H1 (cell line): ENCODE data around the gene PHGDH. TPM values are rescaled to one million over a fixed set of nuclear protein-coding genes. Genes with fewer than 3 reads are reported as not detected.

Source experiments
- CTCF ChIA-PET: fragments of 300-600 bp; sonication (Branson Sonifier 250); formaldehyde crosslinking; loops from one replicate; lab custom pipeline; 2021; ENCODE audit not compliant: partially characterized antibody; lab: Charles Lee
- POLR2A ChIA-PET: fragments of 300-600 bp; sonication (Branson Sonifier 250); formaldehyde crosslinking; loops from one replicate; lab custom pipeline; 2021; ENCODE audit warnings: inconsistent platforms; ENCODE audit not compliant: partially characterized antibody; lab: Charles Lee
- DNase-seq, 2 experiments: peaks; one replicate each; pipeline versions ENCODE4 v3.0.0 to v3.0.0-alpha.2; 2010 to 2022; ENCODE audit warnings: low spot score in 2 of 2, low read depth in 1 of 2, mixed read lengths in 1 of 2
- FAIRE-seq: peaks from 2 replicates; lab custom pipeline; 2011; peaks lifted over from hg19 to GRCh38; lab: Jason Lieb, UNC
- H2AFZ ChIP-seq: 2 replicates; pipeline ENCODE4 v1.8.1; 2012; ENCODE audit warnings: low read length, inconsistent platforms
- H2AK5ac ChIP-seq: 2 replicates; pipeline ENCODE4 v1.6.1; 2013; ENCODE audit warnings: low read depth, low read length
- H2BK120ac ChIP-seq: replicated peaks from 2 replicates; pipeline ENCODE3; 2013; ENCODE audit warnings: low read depth, low read length, inconsistent platforms
- H2BK12ac ChIP-seq: 2 replicates; pipeline ENCODE4 v1.6.1; 2013; ENCODE audit warnings: low read depth, low read length
- H2BK15ac ChIP-seq: 2 replicates; pipeline ENCODE4 v1.6.1; 2013; ENCODE audit warnings: low read length
- H2BK20ac ChIP-seq: 2 replicates; pipeline ENCODE4 v1.6.1; 2013; ENCODE audit warnings: low read length
- H2BK5ac ChIP-seq: 2 replicates; pipeline ENCODE4 v1.6.1; 2013; ENCODE audit warnings: low read depth, low read length
- H3K14ac ChIP-seq: 2 replicates; pipeline ENCODE4 v1.6.1; 2013; ENCODE audit warnings: inconsistent platforms; ENCODE audit not compliant: insufficient read length
- H3K18ac ChIP-seq: 2 replicates; pipeline ENCODE4 v1.6.1; 2013; ENCODE audit warnings: low read length; ENCODE audit errors: extremely low read depth
- H3K23ac ChIP-seq: 2 replicates; pipeline ENCODE4 v1.6.1; 2013; ENCODE audit warnings: inconsistent platforms; ENCODE audit not compliant: insufficient read length
- H3K23me2 ChIP-seq: 2 replicates; pipeline ENCODE4 v1.6.1; 2013; ENCODE audit warnings: low read depth, low read length
- H3K27ac ChIP-seq: 2 replicates; pipeline ENCODE4 v1.6.1; 2011; ENCODE audit warnings: low read depth, low read length, inconsistent platforms
- H3K27me3 ChIP-seq, 4 experiments: replicated peaks in 1 of 4; 1 replicate in 1 of 4; 2 replicates in 3 of 4; pipeline versions ENCODE4 v1.6.1 to v1.8.1; 2011 to 2013; ENCODE audit warnings: low read length in 3 of 4, mild to moderate bottlenecking in 3 of 4, inconsistent platforms in 2 of 4, mixed read lengths in 2 of 4, moderate library complexity in 1 of 4; ENCODE audit not compliant: control insufficient read depth in 3 of 4, insufficient read depth in 3 of 4; ENCODE audit errors: extremely low read depth in 1 of 4
- H3K36me3 ChIP-seq, 4 experiments: 2 replicates each; pipeline versions ENCODE4 v1.6.1 to v1.8.1; 2011 to 2013; ENCODE audit warnings: mild to moderate bottlenecking in 4 of 4, low read length in 3 of 4, moderate library complexity in 2 of 4, control low read depth in 1 of 4, inconsistent platforms in 1 of 4; ENCODE audit not compliant: insufficient read depth in 4 of 4, control insufficient read depth in 2 of 4
- H3K4ac ChIP-seq: replicated peaks from 2 replicates; pipeline ENCODE3; 2013; ENCODE audit warnings: low read length, low read depth, mixed read lengths, inconsistent platforms; ENCODE audit not compliant: insufficient read length
- H3K4me1 ChIP-seq, 4 experiments: replicated peaks in 1 of 4; 1 replicate in 1 of 4; 2 replicates in 3 of 4; pipeline versions ENCODE4 v1.6.1 to v1.8.1; 2011 to 2013; ENCODE audit warnings: low read length in 3 of 4, inconsistent platforms in 2 of 4, mixed read lengths in 1 of 4; ENCODE audit not compliant: insufficient read depth in 4 of 4, control insufficient read depth in 3 of 4
- H3K4me2 ChIP-seq, 2 experiments: 2 replicates each; pipeline versions ENCODE4 v1.6.1 to v1.8.1; 2011 to 2013; ENCODE audit warnings: low read depth in 2 of 2, low read length in 2 of 2, control low read depth in 1 of 2, inconsistent platforms in 1 of 2, mild to moderate bottlenecking in 1 of 2; ENCODE audit not compliant: insufficient read depth in 1 of 2
- H3K4me3 ChIP-seq, 4 experiments: fragments of 200-600, 300-600 bp in 1 of 4; sonication (generic), shearing (Covaris generic), sonication (Bioruptor Twin) in 1 of 4; 2 replicates each; pipeline versions ENCODE4 v1.5.1 to v1.8.1; 2011 to 2016; ENCODE audit warnings: low read length in 4 of 4, low read depth in 3 of 4, control low read depth in 2 of 4, inconsistent platforms in 2 of 4, mild to moderate bottlenecking in 2 of 4, mixed read lengths in 1 of 4, moderate library complexity in 1 of 4; ENCODE audit not compliant: insufficient read depth in 2 of 4; ENCODE audit errors: extremely low read depth in 1 of 4
- H3K56ac ChIP-seq: replicated peaks from 2 replicates; pipeline ENCODE3; 2013; ENCODE audit warnings: low read depth, mild to moderate bottlenecking, mixed read lengths, low read length, inconsistent platforms; ENCODE audit not compliant: insufficient read length
- H3K79me1 ChIP-seq: 2 replicates; pipeline ENCODE4 v1.6.1; 2013; ENCODE audit warnings: low read depth, low read length, control low read depth
- H3K79me2 ChIP-seq, 2 experiments: 2 replicates each; pipeline versions ENCODE4 v1.6.1 to v1.8.1; 2012 to 2013; ENCODE audit warnings: low read length in 2 of 2, mild to moderate bottlenecking in 2 of 2, inconsistent platforms in 1 of 2; ENCODE audit not compliant: insufficient read depth in 2 of 2, control insufficient read depth in 1 of 2
- H3K9ac ChIP-seq, 4 experiments: replicated peaks in 1 of 4; 1 replicate in 1 of 4; 2 replicates in 3 of 4; pipeline versions ENCODE4 v1.6.1 to v1.8.1; 2011 to 2013; ENCODE audit warnings: low read depth in 3 of 4, low read length in 3 of 4, control low read depth in 2 of 4, mild to moderate bottlenecking in 2 of 4, moderate library complexity in 2 of 4, inconsistent platforms in 1 of 4; ENCODE audit errors: extremely low read depth in 1 of 4
- H3K9me3 ChIP-seq, 2 experiments: 2 replicates each; pipeline versions ENCODE4 v1.6.1 to v1.8.1; 2012 to 2013; ENCODE audit warnings: mild to moderate bottlenecking in 2 of 2, moderate library complexity in 2 of 2, control low read depth in 1 of 2, inconsistent platforms in 1 of 2, low read depth in 1 of 2, low read length in 1 of 2, mixed read lengths in 1 of 2; ENCODE audit not compliant: insufficient read depth in 2 of 2
- H4K20me1 ChIP-seq, 2 experiments: replicated peaks in 1 of 2; 2 replicates each; pipeline versions ENCODE3 to v1.8.1; 2011 to 2013; ENCODE audit warnings: inconsistent platforms in 2 of 2, low read length in 2 of 2, mild to moderate bottlenecking in 1 of 2; ENCODE audit not compliant: insufficient read depth in 2 of 2, control insufficient read depth in 1 of 2
- H4K5ac ChIP-seq: 2 replicates; pipeline ENCODE4 v1.6.1; 2013; ENCODE audit warnings: low read length, low read depth, mixed read lengths, inconsistent platforms; ENCODE audit not compliant: insufficient read length
- H4K8ac ChIP-seq: 2 replicates; pipeline ENCODE4 v1.8.0; 2013; ENCODE audit warnings: mild to moderate bottlenecking, moderate library complexity, low read length, inconsistent platforms; ENCODE audit not compliant: insufficient read depth; ENCODE audit errors: extremely low read depth
- H4K91ac ChIP-seq: replicated peaks from 2 replicates; pipeline ENCODE3; 2013; ENCODE audit warnings: low read length, mixed read lengths, inconsistent platforms; ENCODE audit not compliant: insufficient read length
- BCL11A ChIP-seq, 2 experiments: IDR thresholded peaks; one replicate each; pipeline ENCODE4 v1.6.1; 2011; ENCODE audit warnings: low read depth in 2 of 2, low read length in 2 of 2, mild to moderate bottlenecking in 2 of 2
- CREB1 ChIP-seq: IDR thresholded peaks from 2 replicates; pipeline ENCODE4 v1.6.1; 2012; ENCODE audit warnings: inconsistent platforms
- FOSL1 ChIP-seq: IDR thresholded peaks from 2 replicates; pipeline ENCODE4 v1.6.1; 2011; ENCODE audit warnings: mild to moderate bottlenecking, low read depth, low read length, moderate library complexity; ENCODE audit not compliant: insufficient read depth
- KDM1A ChIP-seq: fragments of 200-600, 300-600 bp; sonication (generic); IDR thresholded peaks from 2 replicates; pipeline ENCODE4 v1.7.1; 2016; ENCODE audit warnings: mild to moderate bottlenecking, low read length, borderline replicate concordance
- MAFK ChIP-seq: IDR thresholded peaks from 2 replicates; pipeline ENCODE4 v1.6.1; 2012; ENCODE audit warnings: low read depth, mild to moderate bottlenecking, improper control_type of control experiment, low read length
- NANOG ChIP-seq: IDR thresholded peaks from 2 replicates; pipeline ENCODE4 v1.6.1; 2011; ENCODE audit warnings: low read length, low read depth, mild to moderate bottlenecking, inconsistent platforms; ENCODE audit not compliant: insufficient read depth, poor library complexity, severe bottlenecking
- PHF8 ChIP-seq: fragments of 200-600 bp; sonication (generic); conservative IDR thresholded peaks from 2 replicates; pipeline ENCODE4 v1.7.1; 2012; ENCODE audit warnings: low read depth, mild to moderate bottlenecking, inconsistent platforms, low read length, moderate library complexity
- POLR2AphosphoS5 ChIP-seq: IDR thresholded peaks from 2 replicates; pipeline ENCODE4 v1.6.1; 2011; ENCODE audit warnings: low read depth, low read length
- POU5F1 ChIP-seq: IDR thresholded peaks from 2 replicates; pipeline ENCODE4 v1.6.1; 2011; ENCODE audit warnings: low read depth, mild to moderate bottlenecking, low read length, moderate library complexity
- SAP30 ChIP-seq: fragments of 300-600 bp; sonication (generic); IDR thresholded peaks from 2 replicates; pipeline ENCODE4 v1.7.1; 2012; ENCODE audit warnings: low read length, moderate library complexity, mild to moderate bottlenecking, inconsistent platforms; ENCODE audit not compliant: insufficient read depth, insufficient replicate concordance
- SIX5 ChIP-seq: IDR thresholded peaks from 2 replicates; pipeline ENCODE4 v1.6.1; 2011; ENCODE audit warnings: mild to moderate bottlenecking, low read depth, low read length
- TBP ChIP-seq: IDR thresholded peaks from 2 replicates; pipeline ENCODE4 v1.6.1; 2011; ENCODE audit warnings: low read depth, low read length, improper control_type of control experiment
- TEAD4 ChIP-seq: IDR thresholded peaks from 2 replicates; pipeline ENCODE4 v1.6.1; 2012; ENCODE audit warnings: low read depth, low read length, inconsistent platforms, mixed read lengths
- ZNF274 ChIP-seq: IDR thresholded peaks from 2 replicates; pipeline ENCODE4 v1.7.0; 2012; ENCODE audit warnings: low read length, borderline replicate concordance; ENCODE audit errors: extremely low read depth
- WGBS, 2 experiments: shearing (Covaris generic) in 1 of 2; methylation state at CpG; one replicate each; pipeline versions ENCODE4 v1.1.6 to v1.1.7; 2013 to 2015; ENCODE audit warnings: low lambda C conversion rate in 2 of 2, mixed read lengths in 2 of 2, inconsistent platforms in 1 of 2, low coverage in 1 of 2, missing lambda C conversion rate in 1 of 2; ENCODE audit not compliant: insufficient replicate concordance in 2 of 2, insufficient coverage in 1 of 2, insufficient read length in 1 of 2; ENCODE audit errors: extremely low coverage in 1 of 2, missing lambda C conversion rate in 1 of 2; 5-methylcytosine and 5-hydroxymethylcytosine counted together
- polyA plus RNA-seq, 7 experiments: library from polyadenylated mRNA; depleted of rRNA in 3 of 7; stranded (reverse) in 5 of 7; unstranded in 2 of 7; fragments of >200 nt in 5 of 7; fragments of 200-250 nt in 2 of 7; gene quantifications; 1 replicate in 5 of 7; 2 replicates in 1 of 7; 4 replicates in 1 of 7; pipeline versions ENCODE4 v1.2.1 to v1.2.3, GENCODE V29; 2011 to 2013; ENCODE audit warnings: missing spikeins in 2 of 7, mixed read lengths in 2 of 7
- total RNA-seq: library from RNA; stranded (reverse); fragmentation: NEBNext Ultra II Directional; extraction: Animal tissue kit (Norgen Biotek cat#: 25700); gene quantifications from 2 replicates; pipeline ENCODE4 v1.2.1, GENCODE V29; 2021

The PHGDH gene
- total and polyA plus RNA-seq, 2 of the 8 experiments (the other 6 are each of a cell fraction or from before 2014, with no cell fraction given), result 358 to 687 TPM

GRCh38 chr1:119766374-119766794 is 54.6 kb downstream of the PHGDH start:
- no peak overlapping the region for H2BK12ac ChIP-seq
- no peak overlapping the region for H4K5ac ChIP-seq
- H3K23ac ChIP-seq, result no peak overlapping the region
- ChIA-PET CTCF (interaction anchor here (0.9 to 7.7 kb wide), 4 partner anchors 14 to 152 kb away, joined by 3 to 67 read pairs (median 4); no protein-coding TSS in a partner anchor), POLR2A (interaction anchor here (0.6 to 1.6 kb wide), 4 partner anchors 9 to 22 kb away, joined by 3 to 4 read pairs (median 4); no protein-coding TSS in a partner anchor)
- no peaks in the 10 kb centered on the region for H3K9me3 ChIP-seq
- H3K36me3 ChIP-seq, result no peaks in the 10 kb centered on the region
- H3K79me2 ChIP-seq, result no peaks in the 10 kb centered on the region
- no peak overlapping the region for H4K91ac ChIP-seq
- H3K23me2 ChIP-seq, result no peaks in the 10 kb centered on the region; the same call in 1 of the 2 replicates
- WGBS, 2 experiments, result 90% methylated on average over 4 of the region's 4 CpGs; no CpG with 5 or more reads in 1 of the 2 experiments
- H4K8ac ChIP-seq, result no peak overlapping the region
- DNase-seq, result no peak
- no peak overlapping the region for H2BK120ac ChIP-seq
- H3K79me1 ChIP-seq, result no peaks in the 10 kb centered on the region
- H3K56ac ChIP-seq, result no peak overlapping the region
- H3K14ac ChIP-seq, result no peak overlapping the region
- peaks cover 0 to 3% (median 1%) of the 10 kb centered on the region in 4 experiments; a peak in 1 of 7 replicates for H3K4me1 ChIP-seq
- no peaks in the 10 kb centered on the region for H4K20me1 ChIP-seq
- H3K18ac ChIP-seq, result no peak overlapping the region
- H2BK20ac ChIP-seq, result no peak overlapping the region
- no peak overlapping the region for H2AFZ ChIP-seq
- no peak overlapping the region for H3K9ac ChIP-seq
- H3K27me3 ChIP-seq, result peaks cover 0 to 3% (median 1%) of the 10 kb centered on the region in 4 experiments; a peak in 2 of 7 replicates
- H3K4ac ChIP-seq, result no peak overlapping the region
- FAIRE-seq, result no peak
- H2BK5ac ChIP-seq, result no peak overlapping the region
- no peak overlapping the region for H3K4me2 ChIP-seq
- H2AK5ac ChIP-seq, result no peak overlapping the region
- no peak for TF ChIP-seq PHF8
- TF ChIP-seq BCL11A (IDR thresholded peaks at IDR 0.05; ENCODE audit: low read depth in 2 of 2, low read length in 2 of 2), result no peak
- no peak for TF ChIP-seq KDM1A
- TF ChIP-seq MAFK, result no peak
- no peak for TF ChIP-seq SIX5
- no peak for TF ChIP-seq SAP30
- no peak for TF ChIP-seq TEAD4
- TF ChIP-seq POLR2AphosphoS5, result no peak
- no peak for TF ChIP-seq ZNF274
- TF ChIP-seq TBP, result no peak
- TF ChIP-seq NANOG, result no peak
- no peak for TF ChIP-seq FOSL1
- no peak for TF ChIP-seq POU5F1
- no peak for TF ChIP-seq CREB1
- H2BK15ac ChIP-seq, result no peak overlapping the region
- no peak overlapping the region for H3K27ac ChIP-seq
- no peak overlapping the region for H3K4me3 ChIP-seq
